SK-N-SH (cell line): ENCODE results near the gene MDM1.

ENCODE experiments used
- ELF1 ChIP-seq: IDR thresholded peaks from 2 replicates; pipeline ENCODE4 v1.4.0; 2012
- MXI1 ChIP-seq: IDR thresholded peaks from 2 replicates; pipeline ENCODE4 v1.6.1; 2012; ENCODE audit warnings: mild to moderate bottlenecking, low read depth, low read length, improper control_type of control experiment
- TCF12 ChIP-seq: IDR thresholded peaks from 2 replicates; pipeline ENCODE4 v1.4.0; 2012
- YY1 ChIP-seq: IDR thresholded peaks from 2 replicates; pipeline ENCODE4 v1.4.0; 2012; ENCODE audit warnings: low read depth, mild to moderate bottlenecking
- TF ChIP-seq, protein P1 (sequence below): fragments of 200-600 bp; sonication (generic); IDR thresholded peaks from 2 replicates; pipeline ENCODE4 v1.6.1; 2017; ENCODE audit warnings: antibody characterized with exemption, mild to moderate bottlenecking, moderate library complexity

DNA sequence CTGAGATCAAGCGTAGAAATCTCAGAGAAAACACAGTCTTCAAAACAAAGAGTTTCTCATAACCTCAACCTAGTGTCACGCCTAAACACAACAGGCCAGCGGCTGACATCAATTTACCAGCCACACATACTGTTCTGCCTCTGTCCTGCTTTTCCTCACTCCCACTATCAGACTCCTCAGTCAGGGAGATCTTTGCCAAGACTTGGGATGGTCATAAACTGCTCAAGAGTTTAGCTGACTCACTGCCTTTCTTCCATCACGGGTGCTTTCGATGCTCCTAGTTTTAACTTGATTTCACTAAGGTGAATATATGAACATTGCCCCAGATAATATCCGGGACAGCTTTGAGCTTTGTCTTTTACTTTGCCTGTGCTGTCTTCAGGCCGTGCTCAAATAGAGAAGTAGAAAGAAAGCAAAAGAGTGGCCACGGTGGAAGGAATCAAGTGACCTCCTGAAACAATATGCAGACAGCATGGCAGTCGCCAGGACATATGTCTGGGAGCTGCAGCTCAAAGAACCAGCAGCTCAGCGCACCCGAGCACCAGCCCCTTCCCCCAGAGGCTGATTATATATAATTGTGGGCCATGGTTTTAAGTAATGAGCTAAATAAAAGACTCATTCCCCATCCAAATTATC, 12.1 kb downstream of the MDM1 start:
- TF ChIP-seq ELF1 (no peak), YY1 (no peak), TCF12 (peak; percentile 60), MXI1 (no peak)
- TF ChIP-seq, protein P1, sequence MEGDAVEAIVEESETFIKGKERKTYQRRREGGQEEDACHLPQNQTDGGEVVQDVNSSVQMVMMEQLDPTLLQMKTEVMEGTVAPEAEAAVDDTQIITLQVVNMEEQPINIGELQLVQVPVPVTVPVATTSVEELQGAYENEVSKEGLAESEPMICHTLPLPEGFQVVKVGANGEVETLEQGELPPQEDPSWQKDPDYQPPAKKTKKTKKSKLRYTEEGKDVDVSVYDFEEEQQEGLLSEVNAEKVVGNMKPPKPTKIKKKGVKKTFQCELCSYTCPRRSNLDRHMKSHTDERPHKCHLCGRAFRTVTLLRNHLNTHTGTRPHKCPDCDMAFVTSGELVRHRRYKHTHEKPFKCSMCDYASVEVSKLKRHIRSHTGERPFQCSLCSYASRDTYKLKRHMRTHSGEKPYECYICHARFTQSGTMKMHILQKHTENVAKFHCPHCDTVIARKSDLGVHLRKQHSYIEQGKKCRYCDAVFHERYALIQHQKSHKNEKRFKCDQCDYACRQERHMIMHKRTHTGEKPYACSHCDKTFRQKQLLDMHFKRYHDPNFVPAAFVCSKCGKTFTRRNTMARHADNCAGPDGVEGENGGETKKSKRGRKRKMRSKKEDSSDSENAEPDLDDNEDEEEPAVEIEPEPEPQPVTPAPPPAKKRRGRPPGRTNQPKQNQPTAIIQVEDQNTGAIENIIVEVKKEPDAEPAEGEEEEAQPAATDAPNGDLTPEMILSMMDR = no peak
